ENCODE measurements around the gene NSG2. TPM values are rescaled to one million over a fixed set of nuclear protein-coding genes. Genes with fewer than 3 reads are reported as not detected.

NSG2 gene
- total RNA-seq (2014; rRNA removed; shearing (Covaris generic)): 1.4 TPM in 1 of 2 replicates, not detected in the other

GRCh38 chr5:174045470-174046025 is at the start of gene NSG2:
Gene NSG2 (plus strand): TSS chr5:174045706. CDS start chr5:174046756, 1,050 bp downstream.
- DNase-seq (ENCODE audit: low spot score): peak; percentile 96

GRCh38 chr5:173997331-173997730 is 48.2 kb upstream of the NSG2 start:
- DNase-seq (ENCODE audit: low spot score): no peak

- no peak for DNase-seq (ENCODE audit: low spot score)
Observed at GRCh38 chr5:173998531-173998930, 47.0 kb upstream of the NSG2 start.

GRCh38 chr5:174000076-174000475 is 45.4 kb upstream of the NSG2 start:
- DNase-seq (ENCODE audit: low spot score): no peak

- DNase-seq (ENCODE audit: low spot score): no peak
Observed at GRCh38 chr5:174003795-174004194, 41.7 kb upstream of the NSG2 start.

GRCh38 chr5:174008922-174009321 is 36.6 kb upstream of the NSG2 start:
- DNase-seq (ENCODE audit: low spot score): no peak

- DNase-seq (ENCODE audit: low spot score): no peak
Observed at GRCh38 chr5:174010365-174010764, 35.1 kb upstream of the NSG2 start.

GRCh38 chr5:174011441-174011840 is 34.1 kb upstream of the NSG2 start:
- no peak for DNase-seq (ENCODE audit: low spot score)

GRCh38 chr5:174020069-174020927 is 25.2 kb upstream of the NSG2 start:
- peak; percentile 71 for DNase-seq (ENCODE audit: low spot score)

GRCh38 chr5:174020928-174021304 is 24.6 kb upstream of the NSG2 start:
- no peak for DNase-seq (ENCODE audit: low spot score)

- DNase-seq (ENCODE audit: low spot score): no peak
Observed at GRCh38 chr5:174022384-174023095, 23.0 kb upstream of the NSG2 start.

GRCh38 chr5:174030286-174030685 is 15.2 kb upstream of the NSG2 start:
- DNase-seq (ENCODE audit: low spot score): no peak

GRCh38 chr5:174044466-174045254 is 846 bp upstream of the NSG2 start:
- no peak for DNase-seq (ENCODE audit: low spot score)

- no peak for DNase-seq (ENCODE audit: low spot score)
Observed at GRCh38 chr5:174046558-174046957, 1.1 kb downstream of the NSG2 start.

GRCh38 chr5:174047472-174048099 is 2.1 kb downstream of the NSG2 start:
- no peak for DNase-seq (ENCODE audit: low spot score)

GRCh38 chr5:174052636-174053035 is 7.1 kb downstream of the NSG2 start:
- no peak for DNase-seq (ENCODE audit: low spot score)

GRCh38 chr5:174053905-174054304 is 8.4 kb downstream of the NSG2 start:
- no peak for DNase-seq (ENCODE audit: low spot score)

- DNase-seq (ENCODE audit: low spot score): peak; percentile 78
Observed at GRCh38 chr5:174056064-174056847, 10.8 kb downstream of the NSG2 start.

- no peak for DNase-seq (ENCODE audit: low spot score)
Observed at GRCh38 chr5:174057206-174057605, 11.7 kb downstream of the NSG2 start.

- DNase-seq (ENCODE audit: low spot score): no peak
Observed at GRCh38 chr5:174058433-174059122, 13.1 kb downstream of the NSG2 start.

All from A172 (cell line).